Muscle of arm (tissue), 14 donors: ENCODE data around the gene STIL. TPM values are rescaled to one million over a fixed set of nuclear protein-coding genes. Genes with fewer than 3 reads are reported as not detected.
"Not testable (repeated sequence)": the region's sequence is repeated elsewhere in the genome, so short reads cannot be mapped to it uniquely, and the experiment has no call there.

Source experiments
- DNase-seq: peaks from one replicate; pipeline ENCODE4 v3.0.0-alpha.2; 2013
- long read RNA-seq, 11 donors: transcript quantifications; one replicate each; lab custom pipeline, GENCODE V29; 2026
- polyA plus RNA-seq, 12 donors: library from polyadenylated mRNA; unstranded; fragments of 120-200 nt; gene quantifications; one replicate each; pipeline ENCODE4 v1.2.1, GENCODE V29; 2013; ENCODE audit not compliant: insufficient read length in 12 of 12

The STIL gene
- polyA plus RNA-seq, result 1 to 10 TPM in 11 of 12 donors, not detected in 1; 2.8 to 7.5 (median 5.4) TPM
- long read RNA-seq, donor 1, result 0 reads
- long read RNA-seq, donor 2, result 0 reads
- long read RNA-seq, donor 3, result 0 reads
- long read RNA-seq, donor 4, result 0 reads
- long read RNA-seq, donor 5, result 0 reads
- long read RNA-seq, donor 6, result 0 reads
- long read RNA-seq, donor 7, partial matches to known transcripts, result 0 of 29 reads
- long read RNA-seq, donor 7, other reads (novel, unspliced or antisense), result 28 of 29 reads
- long read RNA-seq, donor 8, partial matches to known transcripts, result 64 of 64 reads
- long read RNA-seq, donor 8, other reads (novel, unspliced or antisense), result 0 of 64 reads
- long read RNA-seq, donor 9, result 0 reads
- long read RNA-seq, donor 10, result 0 reads
- long read RNA-seq, donor 11, result 0 reads

DNA sequence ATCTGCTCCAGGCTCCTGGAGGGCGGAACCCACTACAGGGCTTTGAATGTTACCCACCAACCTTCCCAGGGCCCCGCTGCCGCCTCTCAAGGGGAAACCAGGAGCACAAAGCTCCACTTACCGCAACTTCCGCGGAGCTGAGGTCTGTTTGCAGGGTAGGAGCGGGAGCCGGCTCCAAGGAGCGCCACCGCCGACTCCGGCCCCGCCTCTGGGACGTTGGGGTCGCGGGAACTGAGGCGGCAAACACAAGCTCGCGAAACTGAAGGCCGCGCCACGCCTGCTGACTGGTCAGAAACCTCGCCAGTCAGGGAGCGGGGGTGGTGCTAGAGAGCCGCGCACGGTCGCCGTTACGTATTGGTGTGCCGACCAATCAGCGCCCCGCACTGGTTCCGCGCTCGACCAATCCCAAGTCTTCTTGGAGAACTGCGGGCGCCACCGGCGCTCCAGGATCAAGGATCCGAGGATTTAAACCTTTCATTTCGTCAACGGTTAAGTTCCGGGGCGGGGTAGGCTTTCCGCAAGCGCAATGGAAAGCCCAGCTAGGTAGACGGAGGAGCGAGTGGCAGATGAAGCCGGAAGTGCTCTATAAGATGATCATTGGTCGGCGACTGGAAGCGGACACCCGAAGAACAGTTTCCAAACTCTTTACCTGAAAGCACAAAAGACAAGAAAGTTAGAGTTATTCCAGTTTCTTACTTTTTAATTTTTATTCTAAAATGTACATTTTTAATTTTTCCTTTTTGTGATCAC is at the start of gene STIL:
TSS of gene STIL (minus strand) at position 233 of the 750 bp plus-strand sequence. CDS start 3,828 bp downstream, outside the sequence.
- DNase-seq, result peak; percentile 99

DNA sequence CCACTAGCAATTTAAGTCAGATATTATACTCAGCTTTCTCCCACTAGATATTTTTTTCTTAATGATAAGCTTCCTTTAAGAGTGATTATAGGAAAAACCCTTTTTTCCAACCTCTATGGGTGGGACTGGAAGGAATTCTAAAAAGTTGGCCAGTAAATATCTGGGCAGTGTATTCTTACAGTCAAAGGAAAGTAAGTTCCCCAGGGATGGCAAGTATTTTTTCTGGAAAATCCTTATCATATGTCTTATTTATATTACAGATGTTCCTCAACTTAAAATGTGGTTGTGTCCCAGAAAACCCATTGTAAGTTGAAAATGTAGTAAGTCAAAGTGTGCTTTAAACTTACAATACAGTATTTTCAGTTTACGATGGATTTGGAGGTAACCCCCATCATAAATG is 48.9 kb upstream of the STIL start:
- no peak for DNase-seq

DNA sequence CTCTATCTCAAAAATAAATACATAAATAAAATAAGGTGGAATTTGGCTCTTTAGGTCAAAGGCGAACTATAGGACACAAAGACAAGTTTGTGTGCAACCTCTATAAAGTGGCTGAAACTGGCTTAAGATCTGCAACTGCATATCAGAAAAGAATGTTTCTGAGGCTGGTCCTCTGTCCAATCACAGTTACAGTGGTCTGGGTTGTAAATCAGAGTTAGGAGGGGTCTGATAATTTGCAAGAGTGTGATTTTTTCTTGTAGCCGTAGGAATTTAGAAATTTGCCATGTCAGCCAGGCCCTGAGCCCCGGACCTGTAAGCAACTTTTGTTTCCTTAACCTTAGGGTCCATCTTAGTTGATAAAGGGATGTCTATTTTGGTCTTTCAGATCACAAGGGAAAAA is 47.4 kb upstream of the STIL start:
- DNase-seq, result no peak

DNA sequence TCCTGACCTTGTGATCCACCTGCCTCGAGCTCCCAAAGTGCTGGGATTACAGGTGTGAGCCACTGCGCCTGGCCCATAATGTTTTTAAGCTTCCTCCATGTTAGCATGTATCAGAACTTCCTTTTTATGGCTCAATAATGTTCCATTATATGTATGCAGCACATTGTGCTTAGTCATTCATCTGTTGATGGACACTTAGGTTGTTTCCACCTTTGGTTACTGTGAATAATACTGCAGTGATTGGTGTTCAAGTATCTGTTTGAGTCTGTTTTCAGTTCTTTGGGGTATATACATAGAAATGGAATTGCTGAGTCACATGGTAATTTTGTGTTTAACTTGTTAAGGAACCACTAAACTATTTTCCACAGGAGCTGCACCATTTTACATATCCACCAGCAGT is 37.4 kb upstream of the STIL start:
- no peak for DNase-seq

DNA sequence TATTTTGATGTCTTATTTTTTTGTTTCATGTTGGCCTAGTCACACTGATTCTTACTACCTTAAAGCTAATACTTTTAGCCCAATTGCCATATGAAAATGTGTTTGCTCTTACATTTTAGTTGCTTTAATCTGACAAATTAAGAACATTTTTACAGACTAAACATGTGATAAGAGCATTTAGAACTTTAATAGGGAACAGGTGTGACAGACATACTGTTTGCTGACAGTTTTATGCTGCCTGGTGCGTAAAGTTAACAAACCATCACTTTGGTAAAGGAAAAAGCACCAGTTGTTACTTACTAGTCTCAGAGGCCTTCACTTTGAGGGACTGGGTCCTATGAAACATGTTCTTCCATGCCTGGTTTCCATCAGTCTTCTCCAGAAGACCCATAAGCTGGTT is 34.3 kb upstream of the STIL start:
- DNase-seq, result no peak

DNA sequence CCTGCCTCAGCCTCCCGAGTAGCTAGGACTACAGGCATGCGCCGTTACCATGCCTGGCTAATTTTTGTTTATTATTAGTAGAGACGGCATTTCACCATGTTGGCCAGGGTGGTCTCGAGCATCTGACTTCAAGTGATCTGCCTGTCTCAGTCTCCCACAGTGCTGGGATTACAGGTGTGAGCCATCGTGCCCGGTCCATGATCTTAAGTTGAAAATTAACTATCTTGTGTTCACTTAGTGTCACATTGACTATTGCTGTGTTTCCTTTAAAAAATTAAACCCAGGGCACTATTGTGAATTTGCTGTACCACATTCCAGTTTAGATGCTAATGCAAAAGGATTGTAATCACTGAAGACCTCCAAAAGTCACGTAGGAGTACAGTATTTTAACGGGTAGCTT is 33.8 kb upstream of the STIL start:
- no peak for DNase-seq

DNA sequence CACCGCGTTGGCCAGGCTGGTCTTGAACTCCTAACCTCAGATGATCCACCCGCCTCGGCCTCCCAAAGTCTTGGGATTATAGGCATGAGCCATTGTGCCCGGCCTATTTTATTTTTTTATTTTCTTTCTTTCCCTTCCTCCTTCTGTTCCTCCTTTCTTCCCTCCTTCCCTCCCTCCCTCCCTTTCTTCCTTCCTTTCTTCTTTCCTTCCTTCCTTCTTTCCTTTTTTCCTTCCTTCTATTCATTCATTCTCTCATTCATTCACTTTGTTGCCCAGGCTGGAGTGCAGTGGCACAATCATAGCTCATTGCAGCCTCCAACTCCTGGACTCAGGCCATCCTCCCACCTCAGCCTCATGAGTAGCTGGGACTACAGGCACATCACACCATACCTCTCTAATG is 33.0 kb upstream of the STIL start:
- not testable (repeated sequence) for DNase-seq

DNA sequence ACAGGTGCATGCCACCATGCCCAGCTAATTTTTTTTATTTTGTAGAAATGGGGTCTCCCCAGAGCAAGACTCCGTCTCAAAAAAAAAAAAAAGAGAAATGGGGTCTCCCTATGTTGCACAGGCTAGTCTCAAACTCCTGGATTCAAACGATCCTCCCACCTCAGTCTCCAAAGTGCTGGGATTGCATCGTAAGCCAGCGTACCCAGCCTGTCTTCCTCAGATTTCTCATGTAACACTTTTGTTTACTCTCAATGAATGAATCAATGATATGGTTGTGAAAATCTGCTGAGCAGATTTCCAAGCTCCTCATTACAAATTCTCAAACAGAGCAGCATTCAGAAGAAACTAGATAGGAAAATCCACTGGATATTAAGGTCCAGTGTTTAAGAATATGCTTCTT is 26.3 kb upstream of the STIL start:
- no peak for DNase-seq

DNA sequence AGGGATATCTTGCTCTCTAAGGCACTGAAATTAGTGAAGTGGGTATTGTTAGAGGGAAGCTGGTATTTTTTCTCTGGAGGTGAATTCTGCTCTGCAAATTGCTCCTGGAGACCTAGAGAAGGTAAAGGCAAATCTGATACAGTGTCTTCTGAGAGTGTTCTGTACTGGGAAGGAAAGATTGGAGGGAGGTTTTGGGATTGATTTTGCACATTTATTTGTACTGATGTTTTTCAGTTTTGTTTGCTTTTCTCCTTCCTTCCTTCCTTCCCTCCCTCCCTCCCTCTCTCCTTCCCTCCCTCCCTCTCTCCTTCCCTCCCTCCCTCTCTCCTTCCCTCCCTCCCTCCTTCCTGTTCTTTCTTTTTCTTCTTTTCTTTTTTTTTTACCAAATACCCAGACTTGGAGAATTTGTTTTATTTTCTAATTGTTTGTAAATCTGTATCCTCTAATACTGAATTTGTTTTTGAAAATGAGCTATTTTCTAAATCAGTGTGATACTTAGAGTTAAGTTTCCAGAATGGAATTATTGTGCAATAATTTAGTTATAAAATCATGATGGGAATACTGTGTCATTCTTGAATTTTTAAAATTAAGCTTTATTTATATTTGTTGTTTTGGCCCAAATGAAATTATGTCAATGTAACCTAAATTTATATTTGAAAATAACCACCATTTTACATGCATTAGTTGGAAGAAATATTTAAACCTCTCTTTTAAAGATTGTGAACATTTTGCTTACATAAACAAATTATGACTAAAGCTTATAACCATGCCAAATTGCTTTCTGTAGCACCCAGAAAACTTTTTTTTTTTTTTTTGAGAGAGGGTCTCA is 24.5 kb upstream of the STIL start:
- no peak for DNase-seq

DNA sequence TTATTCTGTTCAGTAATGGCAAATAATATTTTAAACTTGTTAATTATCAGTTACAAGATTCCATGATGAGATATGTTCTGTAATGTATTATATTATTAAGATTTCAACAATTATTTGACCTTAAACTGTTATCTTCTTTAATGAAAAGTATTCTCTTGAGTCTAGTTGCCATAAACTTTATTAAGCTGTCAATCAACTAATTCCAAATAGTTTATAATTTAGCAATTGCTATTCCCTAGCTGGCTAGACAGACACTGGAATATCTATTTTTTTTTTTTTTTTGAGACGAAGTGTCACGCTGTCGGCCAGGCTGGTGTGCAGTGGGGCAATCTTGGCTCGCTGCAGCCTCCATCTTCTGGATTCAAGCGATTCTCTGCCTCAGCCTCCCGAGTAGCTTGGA is 23.4 kb upstream of the STIL start:
- DNase-seq, result no peak

DNA sequence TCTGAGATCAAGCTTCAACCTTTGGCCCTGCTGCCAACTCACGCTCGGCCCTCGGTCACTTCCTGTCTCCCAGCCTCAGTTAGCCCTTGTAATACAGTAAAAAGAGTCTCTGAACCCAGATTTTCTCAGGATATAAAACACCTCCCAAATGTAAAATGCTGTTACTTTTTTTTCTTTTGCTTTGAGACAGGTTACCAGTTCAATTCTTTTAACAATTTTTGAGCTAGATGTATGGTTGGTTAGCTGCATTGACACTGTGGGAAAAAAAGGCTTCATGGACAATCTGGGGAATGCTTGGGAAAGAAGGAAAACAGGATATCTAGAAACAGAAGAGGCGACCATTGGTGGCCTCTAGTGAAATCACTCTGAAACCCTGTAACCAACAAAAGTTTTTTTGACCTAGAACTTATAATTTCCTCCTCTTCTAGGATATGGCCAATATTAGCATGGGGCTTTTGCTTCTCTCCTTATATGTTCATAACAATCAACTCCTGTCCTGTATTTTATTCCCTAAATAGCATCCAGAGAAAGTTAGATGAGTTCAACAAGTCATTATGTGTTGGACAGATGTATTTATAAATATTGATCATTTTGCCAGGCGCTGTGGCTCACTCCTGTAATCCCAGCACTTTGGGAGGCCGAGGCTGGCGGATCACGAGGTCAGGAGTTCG is 21.0 kb upstream of the STIL start:
- DNase-seq, result no peak

DNA sequence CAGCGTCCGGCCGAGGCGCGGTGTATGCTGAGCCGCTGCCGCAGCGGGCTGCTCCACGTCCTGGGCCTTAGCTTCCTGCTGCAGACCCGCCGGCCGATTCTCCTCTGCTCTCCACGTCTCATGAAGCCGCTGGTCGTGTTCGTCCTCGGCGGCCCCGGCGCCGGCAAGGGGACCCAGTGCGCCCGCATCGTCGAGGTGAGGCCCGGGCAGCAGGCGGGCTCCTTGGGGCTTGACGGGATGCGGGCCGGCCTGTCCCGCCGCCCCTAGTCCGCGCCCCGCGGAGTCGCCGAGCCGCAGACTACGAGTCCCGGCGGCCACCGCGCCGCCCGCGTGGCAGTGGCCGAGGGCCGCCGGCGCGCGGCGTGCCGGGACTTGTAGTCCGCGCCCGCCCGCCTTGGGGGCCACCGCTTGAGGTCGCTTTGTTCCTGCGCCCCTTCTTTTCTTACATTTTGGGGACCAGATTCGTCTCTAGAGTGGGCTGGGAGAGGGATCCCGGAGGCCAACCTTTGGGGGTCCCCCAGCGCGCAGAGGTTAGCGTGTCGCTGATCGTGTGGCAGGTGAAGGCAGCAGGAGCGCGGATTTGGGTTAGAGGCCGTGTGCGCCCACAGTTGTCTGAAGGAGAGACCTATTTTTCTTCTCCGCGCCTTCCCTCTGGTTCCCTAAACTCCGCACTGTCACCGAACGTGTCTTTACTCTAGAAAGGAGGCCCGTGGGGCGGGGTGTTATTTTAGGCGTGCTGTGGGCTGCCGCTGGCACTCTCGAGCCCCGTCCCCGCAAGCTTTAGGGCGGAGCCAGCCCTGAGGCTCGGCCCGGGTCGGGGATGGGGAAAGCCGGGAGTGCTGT is 20.2 kb upstream of the STIL start:
- DNase-seq, result peak; percentile 83

DNA sequence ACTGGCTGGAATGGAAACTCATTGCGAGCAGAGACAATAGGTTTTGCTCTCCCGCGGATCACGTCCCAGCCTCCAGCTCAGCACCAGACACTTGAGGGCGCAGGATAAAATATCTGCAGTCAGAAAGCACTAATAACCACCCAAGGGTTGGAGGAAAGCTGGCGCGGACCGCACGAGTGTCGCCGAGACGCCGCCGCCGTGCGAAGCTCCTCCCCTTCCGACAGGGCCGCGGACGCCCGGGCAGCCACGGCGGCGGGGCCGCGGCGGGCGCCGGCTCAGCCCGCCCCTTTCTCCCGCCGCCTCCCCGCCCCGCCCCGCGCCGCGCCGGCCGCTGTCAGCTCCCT is 19.6 kb upstream of the STIL start, which contains the start of gene CMPK1:
TSS of gene CMPK1 (plus strand) at position 213 of the 344 bp plus-strand sequence. CDS start 156 bp downstream, outside the sequence.
- peak; percentile 86 for DNase-seq

DNA sequence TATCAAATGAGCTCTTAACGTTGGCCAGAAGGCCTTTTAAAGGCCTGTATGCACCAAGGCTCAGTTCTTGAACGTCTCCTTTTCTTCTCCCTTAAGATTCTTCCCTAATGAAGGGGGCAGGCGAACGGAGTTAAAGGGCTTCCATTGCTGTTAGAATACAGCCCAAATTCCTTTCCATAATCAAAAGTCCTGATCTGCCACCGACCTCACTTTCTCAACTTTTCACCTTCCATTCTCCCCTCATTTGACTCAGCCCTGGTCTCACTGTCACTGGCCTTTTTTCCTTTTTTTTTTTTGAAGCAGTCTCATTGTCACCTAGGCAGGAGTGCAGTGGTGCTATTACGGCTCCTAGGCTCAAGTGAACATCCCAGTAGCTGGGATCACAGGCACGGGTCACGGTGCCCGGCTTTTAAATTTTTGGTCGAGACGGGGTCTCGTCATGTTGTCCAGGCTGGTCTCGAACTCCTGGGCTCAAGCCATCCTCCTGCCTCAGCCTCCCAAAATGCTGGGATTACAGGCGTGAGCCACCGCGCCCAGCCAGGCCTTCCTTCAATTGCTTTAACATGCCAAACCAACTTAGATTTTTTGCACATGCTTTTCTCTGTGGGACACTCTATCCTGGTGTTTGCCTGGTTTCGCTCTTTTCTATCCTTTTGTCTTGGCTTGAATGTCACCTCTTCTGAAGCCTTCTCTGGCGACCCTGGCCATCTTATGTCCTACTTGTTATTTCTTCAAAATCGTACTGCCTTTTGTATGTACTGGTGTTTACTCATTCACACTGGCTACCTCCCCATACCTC is 19.0 kb upstream of the STIL start:
- no peak for DNase-seq

DNA sequence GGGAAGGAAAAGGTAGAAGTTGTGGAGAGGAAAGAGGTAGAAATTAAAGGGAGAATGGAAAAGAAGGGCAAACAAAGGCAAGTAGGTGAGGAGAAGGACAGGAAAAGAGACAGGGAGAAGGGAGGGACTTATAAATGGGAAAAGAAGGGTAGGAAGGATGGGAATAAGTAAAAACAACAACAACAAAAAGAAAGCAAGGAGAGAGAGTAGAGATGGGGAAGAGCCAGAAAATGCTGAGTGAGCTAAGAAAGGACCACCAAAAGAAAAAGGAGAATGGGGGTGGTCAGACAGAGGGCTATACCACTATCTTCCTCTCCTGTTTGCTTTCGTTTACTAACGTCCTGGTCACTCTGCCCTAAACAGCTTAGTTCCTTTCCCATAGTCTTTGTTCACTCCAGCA is 17.9 kb upstream of the STIL start:
- DNase-seq, result no peak

DNA sequence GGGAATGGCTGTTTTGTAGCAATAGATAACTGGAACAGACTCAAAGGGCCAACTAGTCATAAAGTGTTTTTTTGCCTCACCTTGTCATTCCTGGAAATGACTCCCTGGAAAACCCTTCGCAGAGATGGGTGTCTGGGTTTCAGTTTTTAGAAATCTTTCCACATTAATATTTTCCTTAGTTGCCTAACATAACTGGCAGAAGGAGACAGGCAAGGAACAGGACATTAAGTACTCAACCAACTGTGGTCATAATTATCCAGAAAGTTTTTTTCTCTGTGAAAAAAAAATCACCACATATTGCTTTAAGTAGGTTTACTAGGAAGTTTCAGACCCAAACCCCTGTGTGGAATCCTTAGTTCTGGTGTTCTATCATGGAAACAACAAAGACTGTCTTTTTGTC is 16.3 kb upstream of the STIL start:
- DNase-seq, result no peak

DNA sequence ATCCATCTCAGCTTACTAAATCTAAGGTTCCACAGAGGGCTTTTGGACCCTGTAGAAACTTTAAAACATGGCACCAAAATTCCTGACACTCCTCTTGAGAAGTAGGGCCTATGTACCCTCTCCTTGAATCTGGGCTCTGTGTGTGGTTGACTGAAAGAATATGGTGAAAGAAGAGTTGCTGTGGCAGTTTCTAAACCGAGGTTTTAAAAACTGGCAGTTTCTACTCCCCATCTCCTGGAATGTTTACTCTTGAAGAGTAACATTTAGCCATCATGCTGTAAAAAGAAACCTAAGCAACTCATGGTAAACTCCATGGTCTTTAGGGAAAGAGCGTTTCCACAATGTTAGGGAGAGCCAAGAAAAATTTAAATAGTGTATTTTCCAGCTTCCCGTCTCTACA is 15.0 kb upstream of the STIL start:
- no peak for DNase-seq

DNA sequence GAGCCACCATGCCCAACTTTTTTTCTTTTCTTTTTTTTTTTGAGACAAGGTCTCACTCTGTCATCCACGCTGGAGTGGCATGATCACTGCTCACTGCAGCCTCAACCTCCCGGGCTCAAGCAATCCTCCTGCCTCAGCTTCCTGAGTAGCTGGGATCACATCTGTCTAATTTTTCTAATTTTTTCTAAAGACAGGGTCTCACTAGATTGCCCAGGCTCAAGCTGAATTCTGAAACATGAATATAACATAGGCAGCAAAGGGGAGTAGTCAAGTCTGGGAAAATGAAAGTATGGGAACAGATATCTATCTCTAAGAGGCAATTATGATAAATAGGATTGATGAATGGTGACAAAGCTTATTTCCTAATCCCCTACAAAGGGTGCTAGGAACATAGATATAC is 12.3 kb upstream of the STIL start:
- no peak for DNase-seq

DNA sequence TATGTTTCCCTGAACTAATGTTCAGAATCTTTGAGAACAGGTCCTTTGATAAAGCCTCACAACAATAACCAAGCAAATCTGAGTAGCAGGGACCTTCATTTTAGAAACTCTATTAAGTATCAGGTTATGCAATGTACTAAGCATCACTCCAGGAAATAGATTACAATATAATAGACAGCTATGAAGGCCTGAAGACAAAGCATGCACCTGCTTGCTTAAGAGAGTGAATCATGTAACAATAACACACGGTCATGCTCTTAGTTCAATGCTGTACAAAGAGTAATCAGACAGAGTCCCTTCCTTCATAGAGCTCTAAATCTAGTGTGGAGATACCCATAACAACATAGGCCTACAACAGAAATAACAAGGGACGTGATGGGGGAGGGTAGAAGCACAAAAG is 11.6 kb upstream of the STIL start:
- no peak for DNase-seq

DNA sequence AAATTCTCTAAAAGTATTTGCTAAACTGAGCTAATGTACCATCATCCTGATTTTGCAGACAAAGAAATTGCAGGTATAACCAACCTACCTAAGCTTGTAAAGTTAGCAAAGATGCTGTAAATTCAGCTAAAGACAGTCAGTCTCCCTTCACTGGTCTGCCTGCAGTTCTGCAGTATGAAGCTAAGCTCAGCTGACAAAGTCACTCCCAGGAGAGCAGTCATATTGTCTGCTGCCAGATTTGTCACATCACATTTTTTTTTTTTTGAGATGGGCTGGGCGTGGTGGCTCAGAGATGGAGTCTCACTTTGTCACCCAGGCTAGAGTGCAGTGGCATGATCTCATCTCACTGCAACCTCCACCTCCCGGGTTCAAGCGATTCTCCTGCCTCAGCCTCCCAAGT is 10.7 kb upstream of the STIL start:
- DNase-seq, result no peak
